Mesenchymal stem cell (in vitro differentiated cells and primary cell): ENCODE data around the gene CACNA2D3.

Experiments used
- DNase-seq: peaks from one replicate; pipeline ENCODE4 v3.0.0-alpha.2; 2013
- H2AFZ ChIP-seq: one replicate; pipeline ENCODE4 v1.6.1; 2013; ENCODE audit warnings: low read depth, mild to moderate bottlenecking, control low read depth, inconsistent platforms, low read length, moderate library complexity
- H2AK5ac ChIP-seq: 2 replicates; pipeline ENCODE4 v1.6.1; 2013; ENCODE audit warnings: low read length, moderate library complexity, mild to moderate bottlenecking, inconsistent platforms; ENCODE audit not compliant: severe bottlenecking
- H2BK120ac ChIP-seq: one replicate; pipeline ENCODE4 v1.6.1; 2013; ENCODE audit warnings: low read depth, mild to moderate bottlenecking, inconsistent platforms, low read length, moderate library complexity
- H2BK12ac ChIP-seq, 2 experiments: one replicate each; pipeline ENCODE4 v1.6.1; 2013; ENCODE audit warnings: inconsistent platforms in 2 of 2, low read length in 2 of 2, mild to moderate bottlenecking in 2 of 2, moderate library complexity in 2 of 2, control low read depth in 1 of 2
- H2BK15ac ChIP-seq: one replicate; pipeline ENCODE4 v1.6.1; 2013; ENCODE audit warnings: mild to moderate bottlenecking, low read depth, inconsistent platforms; ENCODE audit not compliant: poor library complexity, severe bottlenecking
- H2BK5ac ChIP-seq: 2 replicates; pipeline ENCODE4 v1.6.1; 2013; ENCODE audit warnings: low read depth, mild to moderate bottlenecking, low read length, control low read depth, inconsistent platforms; ENCODE audit not compliant: poor library complexity, severe bottlenecking
- H3K14ac ChIP-seq, 2 experiments: one replicate each; pipeline ENCODE4 v1.6.1; 2013; ENCODE audit warnings: inconsistent platforms in 2 of 2, low read length in 2 of 2, control low read depth in 1 of 2, mild to moderate bottlenecking in 1 of 2, moderate library complexity in 1 of 2
- H3K18ac ChIP-seq, 2 experiments: one replicate each; pipeline ENCODE4 v1.6.1; 2013; ENCODE audit warnings: inconsistent platforms in 2 of 2, low read length in 2 of 2, control low read depth in 1 of 2, low read depth in 1 of 2, mild to moderate bottlenecking in 1 of 2
- H3K23ac ChIP-seq, 2 experiments: one replicate each; pipeline ENCODE4 v1.6.1; 2013; ENCODE audit warnings: inconsistent platforms in 2 of 2, low read length in 2 of 2, mild to moderate bottlenecking in 2 of 2, moderate library complexity in 2 of 2, control low read depth in 1 of 2
- H3K27ac ChIP-seq: 2 replicates; pipeline ENCODE4 v1.5.1; 2013; ENCODE audit warnings: mild to moderate bottlenecking, moderate library complexity, low read length, control low read depth, inconsistent platforms; ENCODE audit not compliant: poor library complexity, severe bottlenecking
- H3K27me3 ChIP-seq, 2 experiments: 2 replicates each; pipeline versions ENCODE4 v1.6.1 to v1.7.0; 2013; ENCODE audit warnings: low read length in 2 of 2, mild to moderate bottlenecking in 2 of 2, moderate library complexity in 2 of 2, control low read depth in 1 of 2, inconsistent platforms in 1 of 2; ENCODE audit not compliant: control insufficient read depth in 1 of 2, insufficient read depth in 1 of 2
- H3K36me3 ChIP-seq, 2 experiments: 2 replicates each; pipeline versions ENCODE4 v1.6.1 to v1.7.0; 2013; ENCODE audit warnings: low read length in 2 of 2, control low read depth in 1 of 2, inconsistent platforms in 1 of 2, low read depth in 1 of 2, mild to moderate bottlenecking in 1 of 2; ENCODE audit not compliant: insufficient read depth in 2 of 2, control insufficient read depth in 1 of 2
- H3K4ac ChIP-seq, 2 experiments: one replicate each; pipeline ENCODE4 v1.6.1; 2013; ENCODE audit warnings: inconsistent platforms in 2 of 2, low read length in 2 of 2, mild to moderate bottlenecking in 2 of 2, moderate library complexity in 2 of 2, control low read depth in 1 of 2, low read depth in 1 of 2
- H3K4me1 ChIP-seq: 2 replicates; pipeline ENCODE4 v1.6.1; 2013; ENCODE audit warnings: low read depth, low read length, control low read depth; ENCODE audit not compliant: control insufficient read depth, insufficient read depth
- H3K4me2 ChIP-seq: 2 replicates; pipeline ENCODE4 v1.6.1; 2013; ENCODE audit warnings: low read length, mild to moderate bottlenecking, inconsistent platforms; ENCODE audit not compliant: poor library complexity, severe bottlenecking
- H3K4me3 ChIP-seq, 2 experiments: 2 replicates each; pipeline versions ENCODE4 v1.5.1 to v1.7.0; 2013; ENCODE audit warnings: low read length in 2 of 2, mild to moderate bottlenecking in 2 of 2, control low read depth in 1 of 2, low read depth in 1 of 2; ENCODE audit not compliant: insufficient read depth in 1 of 2
- H3K79me1 ChIP-seq: replicated peaks from 2 replicates; pipeline ENCODE4 v1.6.1; 2013; ENCODE audit warnings: mild to moderate bottlenecking, control low read depth, low read length, inconsistent platforms; ENCODE audit not compliant: poor library complexity, severe bottlenecking
- H3K9ac ChIP-seq: 2 replicates; pipeline ENCODE4 v1.7.0; 2013; ENCODE audit warnings: mild to moderate bottlenecking, low read length, moderate library complexity
- H3K9me3 ChIP-seq: 2 replicates; pipeline ENCODE4 v1.7.0; 2013; ENCODE audit warnings: mild to moderate bottlenecking, low read length; ENCODE audit not compliant: control insufficient read depth
- H4K8ac ChIP-seq: one replicate; pipeline ENCODE4 v1.6.1; 2013; ENCODE audit warnings: inconsistent platforms, mild to moderate bottlenecking, low read length, moderate library complexity
- H4K91ac ChIP-seq: one replicate; pipeline ENCODE4 v1.6.1; 2013; ENCODE audit warnings: mild to moderate bottlenecking, low read length, inconsistent platforms
- WGBS: methylation state at CpG from one replicate; pipeline ENCODE4 v1.1.7; 2013; ENCODE audit warnings: mixed read lengths; 5-methylcytosine and 5-hydroxymethylcytosine counted together

Gene CACNA2D3

GRCh38 chr3:54800478-54800877 is 678.1 kb downstream of the CACNA2D3 start:
- H2AFZ ChIP-seq: no peak overlapping the region
- H4K91ac ChIP-seq: no peak overlapping the region
- H3K4me1 ChIP-seq: no peaks in the 10 kb centered on the region
- no peak overlapping the region for H2BK5ac ChIP-seq
- 67% methylated on average over 1 of the region's 1 CpG for WGBS
- no peak overlapping the region for H3K9ac ChIP-seq
- no peak overlapping the region for H3K4ac ChIP-seq
- no peaks in the 10 kb centered on the region for H3K36me3 ChIP-seq
- H3K79me1 ChIP-seq: no peaks in the 10 kb centered on the region
- no peak overlapping the region for H2BK120ac ChIP-seq
- H2AK5ac ChIP-seq: no peak overlapping the region
- no peaks in the 10 kb centered on the region for H3K9me3 ChIP-seq
- no peak overlapping the region for H4K8ac ChIP-seq
- no peak overlapping the region for H3K23ac ChIP-seq
- H2BK15ac ChIP-seq: no peak overlapping the region
- H2BK12ac ChIP-seq: no peak overlapping the region
- no peak overlapping the region for H3K18ac ChIP-seq
- H3K4me2 ChIP-seq: no peak overlapping the region
- no peak overlapping the region for H3K4me3 ChIP-seq
- no peaks in the 10 kb centered on the region for H3K27me3 ChIP-seq
- DNase-seq: no peak
- H3K27ac ChIP-seq: no peak overlapping the region
- no peak overlapping the region for H3K14ac ChIP-seq

- H3K4me1 ChIP-seq: no peaks in the 10 kb centered on the region
- no peaks in the 10 kb centered on the region for H3K9me3 ChIP-seq
- H2BK5ac ChIP-seq: no peak overlapping the region
- no peaks in the 10 kb centered on the region for H3K36me3 ChIP-seq
- H2BK120ac ChIP-seq: no peak overlapping the region
- H3K4me2 ChIP-seq: no peak overlapping the region
- H3K4ac ChIP-seq: no peak overlapping the region
- no peak overlapping the region for H2AK5ac ChIP-seq
- H3K79me1 ChIP-seq: no peaks in the 10 kb centered on the region
- H3K9ac ChIP-seq: no peak overlapping the region
- DNase-seq: no peak
- H3K4me3 ChIP-seq: no peak overlapping the region
- H4K91ac ChIP-seq: no peak overlapping the region
- H3K18ac ChIP-seq: no peak overlapping the region
- H4K8ac ChIP-seq: no peak overlapping the region
- no peak overlapping the region for H3K23ac ChIP-seq
- no peak overlapping the region for H2AFZ ChIP-seq
- H3K27me3 ChIP-seq: no peaks in the 10 kb centered on the region
- no peak overlapping the region for H3K27ac ChIP-seq
- H2BK15ac ChIP-seq: no peak overlapping the region
- no peak overlapping the region for H2BK12ac ChIP-seq
- H3K14ac ChIP-seq: no peak overlapping the region
Measured at GRCh38 chr3:54801977-54802376, 679.6 kb downstream of the CACNA2D3 start.

- no peak overlapping the region for H2BK15ac ChIP-seq
- H3K23ac ChIP-seq: no peak overlapping the region
- no peak overlapping the region for H3K4me2 ChIP-seq
- no peak overlapping the region for H2AK5ac ChIP-seq
- H3K4ac ChIP-seq: no peak overlapping the region
- 58% methylated on average over 3 of the region's 3 CpGs for WGBS
- H3K27me3 ChIP-seq: no peaks in the 10 kb centered on the region
- H2AFZ ChIP-seq: no peak overlapping the region
- no peak overlapping the region for H3K4me3 ChIP-seq
- H2BK120ac ChIP-seq: no peak overlapping the region
- no peak overlapping the region for H3K14ac ChIP-seq
- H4K91ac ChIP-seq: no peak overlapping the region
- no peaks in the 10 kb centered on the region for H3K79me1 ChIP-seq
- no peak overlapping the region for H3K18ac ChIP-seq
- no peak overlapping the region for H2BK12ac ChIP-seq
- no peak overlapping the region for H4K8ac ChIP-seq
- DNase-seq: no peak
- H3K9ac ChIP-seq: no peak overlapping the region
- H3K9me3 ChIP-seq: no peaks in the 10 kb centered on the region
- H3K4me1 ChIP-seq: no peaks in the 10 kb centered on the region
- no peak overlapping the region for H3K27ac ChIP-seq
- H3K36me3 ChIP-seq: no peaks in the 10 kb centered on the region
- H2BK5ac ChIP-seq: no peak overlapping the region
Measured at GRCh38 chr3:54810401-54810800, 688.0 kb downstream of the CACNA2D3 start.

GRCh38 chr3:54814224-54814623 is 691.9 kb downstream of the CACNA2D3 start:
- Histone ChIP-seq H2AK5ac (no peak overlapping the region), H3K79me1 (no peaks in the 10 kb centered on the region)

More at GRCh38 chr3:54814224-54814623, 691.9 kb downstream of the CACNA2D3 start:
- Histone ChIP-seq H3K4me3 (no peak overlapping the region), H3K9me3 (no peaks in the 10 kb centered on the region), H3K27me3 (no peaks in the 10 kb centered on the region), H2BK120ac (no peak overlapping the region), H3K27ac (no peak overlapping the region), H2BK5ac (no peak overlapping the region), H3K18ac (no peak overlapping the region), H3K9ac (no peak overlapping the region), H2AFZ (no peak overlapping the region), H3K23ac (no peak overlapping the region), H2BK12ac (peak overlapping the region in 1 of 2 experiments; percentile 71), H3K4ac (peak overlapping the region in 1 of 2 experiments; percentile 61), H3K14ac (no peak overlapping the region), H3K36me3 (no peaks in the 10 kb centered on the region), H4K91ac (no peak overlapping the region), H4K8ac (peak overlapping the region; percentile 47), H2BK15ac (no peak overlapping the region), H3K4me2 (no peak overlapping the region), H3K4me1 (peaks cover 4% of the 10 kb centered on the region)
- DNase-seq: no peak
- WGBS: 96% methylated on average over 3 of the region's 3 CpGs
